ENCODE data around the gene DERA.

DNA sequence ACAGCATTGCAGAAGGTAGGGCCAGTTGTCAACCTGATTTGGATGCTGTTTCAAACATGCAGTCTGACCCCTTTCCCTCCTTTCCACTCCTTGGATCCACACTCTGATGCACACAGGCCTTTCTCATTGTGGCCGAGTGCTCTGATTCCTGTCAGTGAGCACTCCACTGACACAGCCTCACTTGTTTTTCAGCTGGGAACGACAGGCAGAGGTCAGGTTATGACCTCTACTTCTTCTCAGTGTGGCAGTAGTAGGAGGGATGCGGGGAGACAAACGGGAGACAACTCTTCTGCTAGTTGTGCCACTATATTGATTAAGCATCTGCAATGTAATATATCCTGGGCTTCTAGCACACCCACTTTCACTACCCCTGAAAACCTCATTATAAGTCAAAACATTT lies 61.8 kb downstream of the DERA start:
- TF ChIP-seq, protein P1, sequence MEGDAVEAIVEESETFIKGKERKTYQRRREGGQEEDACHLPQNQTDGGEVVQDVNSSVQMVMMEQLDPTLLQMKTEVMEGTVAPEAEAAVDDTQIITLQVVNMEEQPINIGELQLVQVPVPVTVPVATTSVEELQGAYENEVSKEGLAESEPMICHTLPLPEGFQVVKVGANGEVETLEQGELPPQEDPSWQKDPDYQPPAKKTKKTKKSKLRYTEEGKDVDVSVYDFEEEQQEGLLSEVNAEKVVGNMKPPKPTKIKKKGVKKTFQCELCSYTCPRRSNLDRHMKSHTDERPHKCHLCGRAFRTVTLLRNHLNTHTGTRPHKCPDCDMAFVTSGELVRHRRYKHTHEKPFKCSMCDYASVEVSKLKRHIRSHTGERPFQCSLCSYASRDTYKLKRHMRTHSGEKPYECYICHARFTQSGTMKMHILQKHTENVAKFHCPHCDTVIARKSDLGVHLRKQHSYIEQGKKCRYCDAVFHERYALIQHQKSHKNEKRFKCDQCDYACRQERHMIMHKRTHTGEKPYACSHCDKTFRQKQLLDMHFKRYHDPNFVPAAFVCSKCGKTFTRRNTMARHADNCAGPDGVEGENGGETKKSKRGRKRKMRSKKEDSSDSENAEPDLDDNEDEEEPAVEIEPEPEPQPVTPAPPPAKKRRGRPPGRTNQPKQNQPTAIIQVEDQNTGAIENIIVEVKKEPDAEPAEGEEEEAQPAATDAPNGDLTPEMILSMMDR (IDR thresholded peaks at IDR 0.05): no peak
- TF ChIP-seq EZH2phosphoT487 (IDR thresholded peaks at IDR 0.05) (no peak), EZH2 (IDR thresholded peaks at IDR 0.05) (no peak)
